ENCODE measurements around the gene RTTN. TPM values are rescaled to one million over a fixed set of nuclear protein-coding genes. Genes with fewer than 3 reads are reported as not detected.
A peak's percentile ranks its signal among the peaks of the same experiment; 100 is the strongest.

The RTTN gene
- total RNA-seq, 1 donor from 2014 or later = 31.3 TPM

DNA sequence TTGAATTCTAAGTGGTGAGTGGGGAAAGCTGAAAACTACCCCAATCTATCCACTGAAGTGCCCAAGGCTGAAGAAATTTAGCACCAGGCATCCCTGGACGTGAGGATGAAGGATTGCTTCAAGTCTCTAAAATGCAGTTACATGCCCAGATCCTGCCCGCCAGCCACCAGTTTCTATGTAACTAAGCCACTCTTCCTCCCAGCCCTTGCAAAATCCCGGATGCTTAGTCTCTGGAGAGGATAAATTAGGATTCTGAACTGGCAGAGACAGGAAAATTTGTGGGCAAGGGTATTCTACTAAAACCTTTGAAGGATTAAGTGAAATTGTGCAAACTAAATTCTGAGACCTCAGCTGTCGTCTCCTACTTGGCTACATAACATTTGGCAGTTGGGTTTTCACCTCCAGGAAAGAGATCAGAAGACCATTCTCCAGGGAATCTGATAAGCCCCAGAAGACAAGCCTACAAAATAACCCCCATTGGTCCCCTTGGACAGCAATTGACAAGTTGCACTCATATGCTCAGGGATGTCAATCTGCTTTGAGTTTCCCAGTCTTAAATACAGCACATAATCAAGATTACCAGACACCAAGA lies 163.9 kb downstream of the RTTN start:
- H3K36me3 ChIP-seq (ENCODE audit: control insufficient read depth, insufficient read depth, low read length) = peaks cover 3% of the 10 kb centered on the region
- no peak overlapping the region for H3K4me3 ChIP-seq (ENCODE audit: low read depth, low read length)
- FAIRE-seq (no peak), DNase-seq (ENCODE audit: low read depth) (no peak)
- no peaks in the 10 kb centered on the region for H3K27me3 ChIP-seq (ENCODE audit: control insufficient read depth, insufficient read depth, low read length)
- TF ChIP-seq, protein P1, sequence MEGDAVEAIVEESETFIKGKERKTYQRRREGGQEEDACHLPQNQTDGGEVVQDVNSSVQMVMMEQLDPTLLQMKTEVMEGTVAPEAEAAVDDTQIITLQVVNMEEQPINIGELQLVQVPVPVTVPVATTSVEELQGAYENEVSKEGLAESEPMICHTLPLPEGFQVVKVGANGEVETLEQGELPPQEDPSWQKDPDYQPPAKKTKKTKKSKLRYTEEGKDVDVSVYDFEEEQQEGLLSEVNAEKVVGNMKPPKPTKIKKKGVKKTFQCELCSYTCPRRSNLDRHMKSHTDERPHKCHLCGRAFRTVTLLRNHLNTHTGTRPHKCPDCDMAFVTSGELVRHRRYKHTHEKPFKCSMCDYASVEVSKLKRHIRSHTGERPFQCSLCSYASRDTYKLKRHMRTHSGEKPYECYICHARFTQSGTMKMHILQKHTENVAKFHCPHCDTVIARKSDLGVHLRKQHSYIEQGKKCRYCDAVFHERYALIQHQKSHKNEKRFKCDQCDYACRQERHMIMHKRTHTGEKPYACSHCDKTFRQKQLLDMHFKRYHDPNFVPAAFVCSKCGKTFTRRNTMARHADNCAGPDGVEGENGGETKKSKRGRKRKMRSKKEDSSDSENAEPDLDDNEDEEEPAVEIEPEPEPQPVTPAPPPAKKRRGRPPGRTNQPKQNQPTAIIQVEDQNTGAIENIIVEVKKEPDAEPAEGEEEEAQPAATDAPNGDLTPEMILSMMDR (IDR thresholded peaks at IDR 0.05; ENCODE audit: insufficient read depth, low read length, severe bottlenecking) = no peak

DNA sequence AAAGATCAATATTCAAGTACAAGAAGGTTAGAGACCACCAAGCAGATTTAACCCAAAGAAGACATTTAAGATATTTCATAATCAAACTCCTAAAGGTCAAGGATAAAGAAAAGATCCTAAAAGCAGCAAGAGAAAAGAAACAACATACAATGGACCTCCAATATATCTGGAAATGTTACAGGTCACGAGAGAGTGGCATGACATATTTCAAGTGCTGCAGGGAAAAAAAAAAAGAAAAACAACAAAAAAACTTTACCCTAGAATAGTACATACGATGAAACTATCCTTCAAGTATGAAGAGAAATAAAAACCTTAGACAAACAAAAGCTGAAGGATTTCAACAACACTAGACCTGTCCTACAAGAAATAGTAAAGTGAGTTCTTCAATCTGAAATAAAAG lies 166.3 kb downstream of the RTTN start:
- TF ChIP-seq, protein P1 (IDR thresholded peaks at IDR 0.05; ENCODE audit: insufficient read depth, low read length, severe bottlenecking) = no peak
- DNase-seq (ENCODE audit: low read depth) (no peak), FAIRE-seq (no peak)
- H3K27me3 ChIP-seq (ENCODE audit: control insufficient read depth, insufficient read depth, low read length) = no peaks in the 10 kb centered on the region
- peaks cover 3% of the 10 kb centered on the region for H3K36me3 ChIP-seq (ENCODE audit: control insufficient read depth, insufficient read depth, low read length)
- H3K4me3 ChIP-seq (ENCODE audit: low read depth, low read length) = no peak overlapping the region

DNA sequence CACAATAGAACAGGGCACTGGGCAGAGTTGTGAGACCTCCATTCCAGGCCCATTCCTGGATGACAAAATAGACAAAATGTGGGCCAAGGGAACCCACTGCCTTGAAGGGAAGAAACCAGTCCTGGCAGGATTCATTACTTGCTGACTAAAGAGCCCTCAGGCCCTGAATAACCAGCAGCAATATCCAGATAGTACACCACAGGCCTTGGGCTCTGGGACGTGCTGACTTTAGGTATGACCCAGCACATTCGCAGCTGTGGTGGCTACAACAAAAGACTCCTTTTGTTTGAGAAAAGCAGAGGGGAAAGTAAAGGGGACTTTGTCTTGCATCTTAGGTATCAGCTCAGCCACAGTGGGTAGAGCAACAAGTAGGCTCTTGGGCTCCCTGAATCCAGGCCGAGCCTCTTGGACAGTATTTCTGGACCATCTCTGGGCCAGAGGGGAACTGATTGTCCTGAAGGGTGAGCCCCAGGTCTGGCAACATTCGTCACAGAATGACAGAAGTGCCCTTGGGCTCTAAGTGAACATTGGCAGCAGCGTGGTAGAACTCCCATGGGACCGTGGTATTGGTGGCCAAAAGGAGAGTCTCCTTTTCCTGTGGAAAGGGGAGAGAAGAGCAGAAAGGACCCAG lies 167.9 kb downstream of the RTTN start:
- no peaks in the 10 kb centered on the region for H3K27me3 ChIP-seq (ENCODE audit: control insufficient read depth, insufficient read depth, low read length)
- H3K4me3 ChIP-seq (ENCODE audit: low read depth, low read length) = no peak overlapping the region
- DNase-seq (ENCODE audit: low read depth) = peak; percentile 16
- H3K36me3 ChIP-seq (ENCODE audit: control insufficient read depth, insufficient read depth, low read length) = no peaks in the 10 kb centered on the region
- TF ChIP-seq, protein P1 (IDR thresholded peaks at IDR 0.05; ENCODE audit: insufficient read depth, low read length, severe bottlenecking) = no peak
- no peak for FAIRE-seq

DNA sequence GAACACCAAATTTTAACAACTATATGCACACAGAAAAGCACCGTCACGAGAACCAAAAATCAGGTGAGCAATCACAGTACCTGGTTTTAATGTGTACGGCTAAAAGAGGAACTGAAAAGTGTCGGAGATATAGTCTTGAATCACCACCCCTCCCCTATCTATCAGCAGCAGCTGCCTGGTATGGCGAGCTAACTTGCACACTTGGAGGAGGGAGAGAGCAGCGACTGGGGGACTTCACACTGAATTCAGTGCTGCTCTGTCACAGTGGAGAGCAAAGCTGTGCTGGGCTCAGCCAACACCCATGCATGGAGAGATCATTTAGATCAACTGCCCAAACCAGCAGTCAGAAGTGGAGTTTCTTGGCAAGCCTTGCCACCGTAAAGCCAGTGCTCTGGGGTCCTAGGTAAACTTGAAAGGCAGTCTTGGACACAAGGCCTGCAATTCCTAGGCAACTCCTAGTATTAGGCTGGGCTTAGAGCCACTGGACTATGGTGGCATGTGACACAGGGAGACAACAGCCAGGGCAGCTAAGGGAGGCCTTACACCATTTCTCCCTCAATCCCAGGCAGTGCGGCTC lies 168.6 kb downstream of the RTTN start:
- Histone ChIP-seq H3K27me3 (ENCODE audit: control insufficient read depth, insufficient read depth, low read length) (no peaks in the 10 kb centered on the region), H3K36me3 (ENCODE audit: control insufficient read depth, insufficient read depth, low read length) (no peaks in the 10 kb centered on the region), H3K4me3 (ENCODE audit: low read depth, low read length) (no peak overlapping the region)
- TF ChIP-seq, protein P1 (IDR thresholded peaks at IDR 0.05; ENCODE audit: insufficient read depth, low read length, severe bottlenecking) = no peak
- FAIRE-seq = no peak
- no peak for DNase-seq (ENCODE audit: low read depth)

DNA sequence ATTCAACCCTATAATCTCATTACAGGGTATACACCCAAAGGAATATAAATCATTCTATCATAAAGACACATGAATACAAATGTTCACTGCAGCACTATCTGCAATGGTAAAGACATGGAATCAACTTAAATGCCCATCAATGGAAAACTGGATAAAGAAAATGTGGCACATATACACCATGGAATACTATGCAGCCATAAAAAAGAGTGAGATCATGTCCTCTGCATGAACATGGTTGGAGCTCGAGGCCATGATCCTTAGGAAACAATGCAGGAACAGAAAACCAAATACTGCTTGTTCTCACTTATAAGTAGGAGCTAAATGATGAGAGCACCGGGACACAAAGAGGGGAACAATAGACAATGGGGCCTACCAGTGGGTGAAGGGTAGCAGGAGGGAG lies 169.3 kb downstream of the RTTN start:
- no peak for FAIRE-seq
- no peaks in the 10 kb centered on the region for H3K36me3 ChIP-seq (ENCODE audit: control insufficient read depth, insufficient read depth, low read length)
- H3K4me3 ChIP-seq (ENCODE audit: low read depth, low read length) = no peak overlapping the region
- DNase-seq (ENCODE audit: low read depth) = no peak
- TF ChIP-seq, protein P1 (IDR thresholded peaks at IDR 0.05; ENCODE audit: insufficient read depth, low read length, severe bottlenecking) = no peak
- no peaks in the 10 kb centered on the region for H3K27me3 ChIP-seq (ENCODE audit: control insufficient read depth, insufficient read depth, low read length)

Measured in bronchial epithelial cell (primary cell).